Stimulated activated CD4-positive, alpha-beta T cell treated with anti-CD3 and anti-CD28 coated beads, Interleukin-1b, Interleukin-23, amount 100 ng/mL, for 24 hours (primary cell): Measurements from ENCODE around the gene ARMC9.
"Not testable (repeated sequence)": the region's sequence is repeated elsewhere in the genome, so short reads cannot be mapped to it uniquely, and the experiment has no call there.

ENCODE experiments used
- DNase-seq, 4 experiments: peaks; one replicate each; pipeline ENCODE4 v3.0.0-alpha.2; 2020; ENCODE audit warnings: low read depth in 4 of 4, low spot score in 1 of 4

The ARMC9 gene

GRCh38 chr2:231239751-231240150, 41.3 kb downstream of the ARMC9 start:
- no peak for DNase-seq

GRCh38 chr2:231241755-231242507, 43.5 kb downstream of the ARMC9 start:
- DNase-seq: no peak

- DNase-seq: no peak
These were observed 45.4 kb downstream of the ARMC9 start for GRCh38 chr2:231243866-231244265.

GRCh38 chr2:231244382-231245248, 46.2 kb downstream of the ARMC9 start:
- DNase-seq: no peak

- DNase-seq: no peak
These were observed 47.0 kb downstream of the ARMC9 start for GRCh38 chr2:231245249-231246094.

GRCh38 chr2:231246171-231246842, 47.9 kb downstream of the ARMC9 start:
- DNase-seq: no peak

GRCh38 chr2:231250146-231250545, 51.7 kb downstream of the ARMC9 start:
- DNase-seq: no peak

GRCh38 chr2:231250698-231251097, 52.3 kb downstream of the ARMC9 start:
- DNase-seq: no peak

GRCh38 chr2:231253292-231253691, 54.9 kb downstream of the ARMC9 start:
- not testable (repeated sequence) for DNase-seq

GRCh38 chr2:231256494-231256893, 58.1 kb downstream of the ARMC9 start:
- DNase-seq: no peak

- no peak for DNase-seq
These were observed 59.3 kb downstream of the ARMC9 start for GRCh38 chr2:231257763-231258162.

- no peak for DNase-seq
These were observed 60.3 kb downstream of the ARMC9 start for GRCh38 chr2:231258701-231259100.

GRCh38 chr2:231259104-231259503, 60.7 kb downstream of the ARMC9 start:
- no peak for DNase-seq

GRCh38 chr2:231260442-231261208, 62.2 kb downstream of the ARMC9 start:
- no peak for DNase-seq

GRCh38 chr2:231263118-231263831, 64.8 kb downstream of the ARMC9 start:
- DNase-seq: no peak

GRCh38 chr2:231270221-231271114, 72.0 kb downstream of the ARMC9 start:
- DNase-seq: no peak

GRCh38 chr2:231272991-231273390, 74.6 kb downstream of the ARMC9 start:
- no peak for DNase-seq

- DNase-seq: no peak
These were observed 78.6 kb downstream of the ARMC9 start for GRCh38 chr2:231276987-231277386.
